Measurements from ENCODE around the gene SNAP47. TPM values are rescaled to one million over a fixed set of nuclear protein-coding genes. Genes with fewer than 3 reads are reported as not detected.

SNAP47 gene
- total and polyA plus RNA-seq, 2 experiments from 2014 or later: 42.6 to 49.6 TPM

- Histone ChIP-seq H2AFZ (peak overlapping the region; percentile 52), H3K36me3 (replicated peaks; ENCODE audit: insufficient read depth, low read depth) (no peaks in the 10 kb centered on the region), H3K4me1 (ENCODE audit: insufficient read depth) (peaks cover 25% of the 10 kb centered on the region), H3K4me3 (peak overlapping the region; percentile 77), H3K9me2 (replicated peaks; ENCODE audit: insufficient read depth) (no peaks in the 10 kb centered on the region), H3K27me3 (no peaks in the 10 kb centered on the region), H3K9me3 (ENCODE audit: low read depth) (no peaks in the 10 kb centered on the region), H3K4me2 (peak overlapping the region; percentile 99), H3K79me2 (peaks cover 13% of the 10 kb centered on the region), H3K27ac (peak overlapping the region; percentile 68), H4K20me1 (ENCODE audit: insufficient read depth, poor library complexity, severe bottlenecking) (peaks cover 3% of the 10 kb centered on the region)
- TF ChIP-seq EZH2phosphoT487 (IDR thresholded peaks at IDR 0.05; ENCODE audit: low read depth, severe bottlenecking, unreplicated experiment) (no peak), CTCF (IDR thresholded peaks at IDR 0.05; ENCODE audit: poor library complexity) (no peak), EZH2 (IDR thresholded peaks at IDR 0.05; ENCODE audit: borderline replicate concordance) (no peak)
- no peak for DNase-seq (ENCODE audit: low spot score)
- 70% methylated on average over 5 of the region's 5 CpGs for WGBS (ENCODE audit: low lambda C conversion rate, missing lambda C conversion rate)
These were observed 5.9 kb upstream of the SNAP47 start for GRCh38 chr1:227729144-227729880.

DNA sequence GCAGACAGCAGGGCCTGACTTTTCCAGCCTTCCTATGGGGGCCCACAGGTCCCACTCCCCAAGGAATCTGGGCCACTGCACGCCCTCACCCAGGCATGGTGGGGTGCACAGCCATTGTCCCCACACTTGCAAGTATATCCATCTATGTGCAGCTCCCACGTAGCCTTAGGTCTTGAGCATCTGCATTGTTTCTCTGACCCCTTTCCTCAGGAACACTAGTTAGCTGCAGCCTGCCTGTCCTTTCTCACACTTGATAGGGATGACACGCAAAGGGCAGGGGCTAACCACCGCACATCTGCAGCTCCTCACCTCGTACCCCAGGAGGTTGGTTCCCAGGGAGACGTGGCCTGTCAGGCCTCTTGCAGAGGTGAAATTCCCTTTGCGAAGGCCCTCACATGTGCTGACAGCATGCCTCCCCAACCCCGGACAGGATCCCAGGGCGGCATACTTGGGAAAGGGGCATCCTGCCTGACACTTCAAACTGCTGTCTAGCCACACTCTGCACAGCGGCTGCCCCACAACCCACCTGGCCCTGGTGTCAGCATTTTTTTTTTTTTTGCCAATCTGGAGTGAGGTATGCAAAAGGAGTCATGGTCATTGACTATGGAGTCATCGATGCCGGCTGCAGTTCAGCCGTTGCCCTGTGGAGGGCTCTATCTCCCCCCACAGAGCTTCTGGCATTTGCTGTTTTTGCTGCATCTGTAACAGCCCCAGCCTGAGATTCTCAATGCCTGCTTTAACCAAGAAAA is 5.2 kb upstream of the SNAP47 start:
- no peak overlapping the region for H3K4me3 ChIP-seq
- WGBS (ENCODE audit: low lambda C conversion rate, missing lambda C conversion rate): 53% methylated on average over 13 of the region's 13 CpGs
- H3K9me3 ChIP-seq (ENCODE audit: low read depth): no peaks in the 10 kb centered on the region
- peak; percentile 52 for TF ChIP-seq CTCF (IDR thresholded peaks at IDR 0.05; ENCODE audit: poor library complexity)
- no peak for TF ChIP-seq EZH2 (IDR thresholded peaks at IDR 0.05; ENCODE audit: borderline replicate concordance)
- H4K20me1 ChIP-seq (ENCODE audit: insufficient read depth, poor library complexity, severe bottlenecking): peaks cover 3% of the 10 kb centered on the region
- peaks cover 25% of the 10 kb centered on the region for H3K4me1 ChIP-seq (ENCODE audit: insufficient read depth)
- peak; percentile 64 for DNase-seq (ENCODE audit: low spot score)
- H3K27ac ChIP-seq: no peak overlapping the region
- H3K9me2 ChIP-seq (replicated peaks; ENCODE audit: insufficient read depth): no peaks in the 10 kb centered on the region
- H3K4me2 ChIP-seq: peak overlapping the region; percentile 99
- H3K79me2 ChIP-seq: peaks cover 20% of the 10 kb centered on the region
- no peaks in the 10 kb centered on the region for H3K36me3 ChIP-seq (replicated peaks; ENCODE audit: insufficient read depth, low read depth)
- H2AFZ ChIP-seq: no peak overlapping the region
- no peaks in the 10 kb centered on the region for H3K27me3 ChIP-seq

DNA sequence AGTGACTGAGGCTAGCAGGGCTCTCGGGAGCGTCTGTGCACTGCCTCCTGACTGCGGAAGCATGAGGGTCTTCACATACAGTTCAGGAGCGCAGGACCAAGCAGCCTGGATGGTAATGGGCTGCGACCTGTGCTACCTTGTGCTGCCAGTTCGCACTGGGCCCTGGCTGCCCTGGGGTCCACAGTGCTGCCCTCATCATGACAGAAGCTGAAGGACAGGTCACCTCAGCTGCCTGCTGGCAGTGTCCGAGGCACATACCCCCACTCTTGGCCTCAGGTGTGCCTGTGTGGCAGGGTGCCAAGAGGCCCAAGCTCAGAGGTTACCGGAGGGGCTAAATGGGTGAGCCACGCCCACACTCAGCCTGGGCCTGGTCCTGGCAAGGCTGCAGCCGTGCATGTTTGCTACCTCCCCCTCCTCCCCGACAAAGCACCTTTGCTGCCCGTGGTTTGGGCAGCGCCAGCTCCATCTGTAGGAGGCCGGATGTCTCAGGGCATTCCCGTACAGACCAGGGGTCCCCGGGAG is 4.5 kb upstream of the SNAP47 start:
- peaks cover 3% of the 10 kb centered on the region for H4K20me1 ChIP-seq (ENCODE audit: insufficient read depth, poor library complexity, severe bottlenecking)
- H3K9me2 ChIP-seq (replicated peaks; ENCODE audit: insufficient read depth): no peaks in the 10 kb centered on the region
- H3K27ac ChIP-seq: no peak overlapping the region
- TF ChIP-seq EZH2phosphoT487 (IDR thresholded peaks at IDR 0.05; ENCODE audit: low read depth, severe bottlenecking, unreplicated experiment): no peak
- no peak for TF ChIP-seq CTCF (IDR thresholded peaks at IDR 0.05; ENCODE audit: poor library complexity)
- TF ChIP-seq EZH2 (IDR thresholded peaks at IDR 0.05; ENCODE audit: borderline replicate concordance): no peak
- no peaks in the 10 kb centered on the region for H3K27me3 ChIP-seq
- H3K4me1 ChIP-seq (ENCODE audit: insufficient read depth): peaks cover 25% of the 10 kb centered on the region
- no peak for DNase-seq (ENCODE audit: low spot score)
- H2AFZ ChIP-seq: no peak overlapping the region
- WGBS (ENCODE audit: low lambda C conversion rate, missing lambda C conversion rate): 84% methylated on average over 16 of the region's 16 CpGs
- H3K4me2 ChIP-seq: peak overlapping the region; percentile 29
- no peaks in the 10 kb centered on the region for H3K9me3 ChIP-seq (ENCODE audit: low read depth)
- H3K36me3 ChIP-seq (replicated peaks; ENCODE audit: insufficient read depth, low read depth): no peaks in the 10 kb centered on the region
- peaks cover 24% of the 10 kb centered on the region for H3K79me2 ChIP-seq
- H3K4me3 ChIP-seq: no peak overlapping the region

Data from hepatocyte (in vitro differentiated cells).